HepG2 (cell line): ENCODE results near the gene RNF5. TPM values are rescaled to one million over a fixed set of nuclear protein-coding genes. Genes with fewer than 3 reads are reported as not detected.
A peak's percentile ranks its signal among the peaks of the same experiment; 100 is the strongest.

Source experiments
- BRD4 ChIP-seq: sonication (generic); formaldehyde crosslinking; IDR thresholded peaks from 2 replicates; pipeline ENCODE4 v1.4.0; 2020; ENCODE audit warnings: missing genetic modification reagents
- CAMTA2 ChIP-seq: sonication (generic); formaldehyde crosslinking; IDR thresholded peaks from 2 replicates; pipeline ENCODE4 v1.4.0; 2020; ENCODE audit warnings: mild to moderate bottlenecking, missing genetic modification reagents, borderline replicate concordance
- ETV6 ChIP-seq: sonication (generic); formaldehyde crosslinking; conservative IDR thresholded peaks from 2 replicates; pipeline ENCODE4 v1.4.0; 2020; ENCODE audit warnings: missing genetic modification reagents
- GPBP1L1 ChIP-seq: sonication (generic); formaldehyde crosslinking; IDR thresholded peaks from 2 replicates; pipeline ENCODE4 v1.5.0; 2020; ENCODE audit warnings: mild to moderate bottlenecking, missing genetic modification reagents
- IKZF4 ChIP-seq: sonication (generic); formaldehyde crosslinking; IDR thresholded peaks from 2 replicates; pipeline ENCODE4 v1.5.1; 2020; ENCODE audit warnings: borderline replicate concordance, mild to moderate bottlenecking, low read depth, missing genetic modification reagents; ENCODE audit errors: not compliant biosample characterization
- MYNN ChIP-seq: sonication (generic); formaldehyde crosslinking; IDR thresholded peaks from 2 replicates; pipeline ENCODE4 v1.4.0; 2020; ENCODE audit warnings: mild to moderate bottlenecking, low read depth, missing genetic modification reagents
- NONO ChIP-seq, 2 experiments: fragments of 450-650 bp in 1 of 2; sonication (generic) in 1 of 2; formaldehyde crosslinking in 1 of 2; IDR thresholded peaks in 1 of 2; conservative IDR thresholded peaks in 1 of 2; 2 replicates each; pipeline versions ENCODE4 v1.6.1 to v1.8.0; 2017 to 2022; ENCODE audit warnings: mild to moderate bottlenecking in 1 of 2, missing genetic modification reagents in 1 of 2, moderate library complexity in 1 of 2
- RERE ChIP-seq: IDR thresholded peaks from 2 replicates; pipeline ENCODE4 v1.6.1; 2016; ENCODE audit warnings: low read depth, missing genetic modification reagents, missing compliant biosample characterization
- RFX5 ChIP-seq: IDR thresholded peaks from 2 replicates; pipeline ENCODE4 v1.6.1; 2011; ENCODE audit warnings: low read depth, low read length, improper control_type of control experiment
- SRSF4 ChIP-seq: fragments of 200-400 bp; formaldehyde crosslinking; IDR thresholded peaks from one replicate; pipeline ENCODE4 v1.6.1; 2018; ENCODE audit warnings: mild to moderate bottlenecking, low read depth, low read length, moderate library complexity; ENCODE audit not compliant: poor library complexity, severe bottlenecking
- SRY ChIP-seq: sonication (generic); formaldehyde crosslinking; IDR thresholded peaks from 2 replicates; pipeline ENCODE4 v1.8.0; 2022; ENCODE audit warnings: mild to moderate bottlenecking, missing genetic modification reagents
- TARDBP ChIP-seq: sonication (generic); formaldehyde crosslinking; IDR thresholded peaks from 2 replicates; pipeline ENCODE4 v1.8.0; 2022; ENCODE audit warnings: mild to moderate bottlenecking, missing genetic modification reagents
- THAP11 ChIP-seq: IDR thresholded peaks from 2 replicates; pipeline ENCODE4 v1.6.1; 2016; ENCODE audit warnings: missing biosample characterization, missing genetic modification reagents
- TSC22D2 ChIP-seq: sonication (generic); formaldehyde crosslinking; IDR thresholded peaks from 2 replicates; pipeline ENCODE4 v1.5.1; 2020; ENCODE audit warnings: missing genetic modification reagents, mild to moderate bottlenecking, borderline replicate concordance
- ZFYVE20 ChIP-seq: sonication (generic); formaldehyde crosslinking; IDR thresholded peaks from 2 replicates; pipeline ENCODE4 v1.8.0; 2023; ENCODE audit warnings: low read depth, mild to moderate bottlenecking, moderate library complexity, missing genetic modification reagents, borderline replicate concordance
- ZNF160 ChIP-seq: sonication (generic); formaldehyde crosslinking; IDR thresholded peaks from 2 replicates; pipeline ENCODE4 v1.8.0; 2022; ENCODE audit warnings: mild to moderate bottlenecking, inconsistent platforms, missing genetic modification reagents
- ZNF180 ChIP-seq: sonication (generic); formaldehyde crosslinking; IDR thresholded peaks from 2 replicates; pipeline ENCODE4 v1.4.0; 2020; ENCODE audit warnings: low read depth, missing genetic modification reagents, borderline replicate concordance
- ZNF24 ChIP-seq: fragments of 450-650 bp; IDR thresholded peaks from 2 replicates; pipeline ENCODE4 v1.6.1; 2017; ENCODE audit warnings: antibody characterized with exemption, mild to moderate bottlenecking
- ZNF33A ChIP-seq: sonication (generic); formaldehyde crosslinking; IDR thresholded peaks from 2 replicates; pipeline ENCODE4 v1.5.1; 2020; ENCODE audit warnings: missing genetic modification reagents, mild to moderate bottlenecking, moderate library complexity, borderline replicate concordance
- ZNF615 ChIP-seq: sonication (generic); formaldehyde crosslinking; IDR thresholded peaks from 2 replicates; pipeline ENCODE4 v1.5.0; 2020; ENCODE audit warnings: mild to moderate bottlenecking, missing genetic modification reagents, borderline replicate concordance
- ZNF703 ChIP-seq: sonication (generic); formaldehyde crosslinking; IDR thresholded peaks from 2 replicates; pipeline ENCODE4 v1.5.1; 2020; ENCODE audit warnings: missing genetic modification reagents, mild to moderate bottlenecking, moderate library complexity, borderline replicate concordance
- polyA plus RNA-seq, 8 experiments: library from polyadenylated mRNA; depleted of rRNA in 3 of 8; stranded (reverse) in 7 of 8; unstranded in 1 of 8; fragments of >200 nt; fragmentation: Illumina TruSeq in 4 of 8; extraction: Trizol in 4 of 8; gene quantifications; 2 replicates each; pipeline versions ENCODE4 v1.2.1 to v1.2.3, GENCODE V29; 2011 to 2016; ENCODE audit warnings: low read depth in 4 of 8, missing spikeins in 1 of 8, mixed read lengths in 1 of 8; ENCODE audit not compliant: insufficient read depth in 1 of 8
- total RNA-seq, 5 experiments: library from RNA; depleted of rRNA; stranded (reverse); fragments of >200 nt; fragmentation: Illumina TruSeq; extraction: Trizol; gene quantifications; 2 replicates each; pipeline ENCODE4 v1.2.3, GENCODE V29; 2016; ENCODE audit warnings: low read depth in 1 of 5
- TF ChIP-seq, protein P1 (sequence below): sonication (generic); formaldehyde crosslinking; IDR thresholded peaks from 2 replicates; pipeline ENCODE4 v1.8.0; 2022; ENCODE audit warnings: mild to moderate bottlenecking, missing genetic modification reagents, moderate library complexity

The RNF5 gene
- total and polyA plus RNA-seq, 2 of the 13 experiments (the other 11 are each of a cell fraction or from before 2014, with no cell fraction given) = 98.0 to 131 TPM

GRCh38 chr6:32154514-32155161 lies 23.6 kb upstream of the RNF5 start (continued):
- TF ChIP-seq THAP11 (CRISPR knock-in tag) (no peak; the same call in 1 of the 2 replicates), ZNF615 (CRISPR knock-in tag) (no peak), ZNF33A (no peak), SRSF4 (no peak), SRY (CRISPR knock-in tag) (peak; percentile 14; the same call in 1 of the 2 replicates), IKZF4 (peak; percentile 71), ETV6 (CRISPR knock-in tag) (no peak), RERE (CRISPR knock-in tag) (no peak), TARDBP (CRISPR knock-in tag) (peak; percentile 14; the same call in 1 of the 2 replicates), BRD4 (0 out of 2 replicates have a peak, but pooled peaks have one; percentile 47), NONO (IDR thresholded peaks at IDR 0.05) (no peak), NONO (CRISPR knock-in tag; conservative IDR thresholded peaks at IDR 0.05) (peak; percentile 83), RFX5 (peak; percentile 10; the same call in 1 of the 2 replicates), ZNF160 (no peak), ZFYVE20 (CRISPR knock-in tag) (no peak), ZNF703 (CRISPR knock-in tag) (no peak), TSC22D2 (peak; percentile 27; the same call in 1 of the 2 replicates), CAMTA2 (no peak), MYNN (CRISPR knock-in tag) (no peak), ZNF24 (no peak), GPBP1L1 (CRISPR knock-in tag) (no peak), ZNF180 (no peak)
- TF ChIP-seq, protein P1, sequence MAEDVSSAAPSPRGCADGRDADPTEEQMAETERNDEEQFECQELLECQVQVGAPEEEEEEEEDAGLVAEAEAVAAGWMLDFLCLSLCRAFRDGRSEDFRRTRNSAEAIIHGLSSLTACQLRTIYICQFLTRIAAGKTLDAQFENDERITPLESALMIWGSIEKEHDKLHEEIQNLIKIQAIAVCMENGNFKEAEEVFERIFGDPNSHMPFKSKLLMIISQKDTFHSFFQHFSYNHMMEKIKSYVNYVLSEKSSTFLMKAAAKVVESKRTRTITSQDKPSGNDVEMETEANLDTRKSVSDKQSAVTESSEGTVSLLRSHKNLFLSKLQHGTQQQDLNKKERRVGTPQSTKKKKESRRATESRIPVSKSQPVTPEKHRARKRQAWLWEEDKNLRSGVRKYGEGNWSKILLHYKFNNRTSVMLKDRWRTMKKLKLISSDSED (CRISPR knock-in tag) = no peak
